ENCODE data around the gene MPC2. TPM values are rescaled to one million over a fixed set of nuclear protein-coding genes. Genes with fewer than 3 reads are reported as not detected.

MPC2 gene
- total RNA-seq, 1 experiment from 2014 or later, result 71.7 TPM

DNA sequence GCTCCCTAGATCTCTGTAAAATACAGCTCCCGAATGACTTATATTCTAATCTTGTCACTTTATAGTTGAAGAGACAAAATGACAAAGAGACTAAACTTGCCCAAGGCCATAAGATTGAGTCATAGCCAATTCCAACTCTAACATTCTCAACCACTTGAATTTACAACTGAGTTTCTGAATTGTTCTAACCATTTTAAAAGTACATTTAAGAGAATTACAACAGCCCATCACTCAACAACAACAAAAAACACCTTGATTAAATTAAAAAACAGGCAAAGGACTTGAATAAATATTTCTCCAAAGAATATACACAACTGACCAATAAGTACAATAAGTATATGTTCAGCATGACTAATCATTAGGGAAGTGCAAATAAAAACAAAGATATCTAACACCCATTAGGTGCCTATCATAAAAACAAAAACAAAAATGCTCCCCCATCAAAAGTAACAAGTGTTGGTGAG, 14.2 kb downstream of the MPC2 start:
- CTCF ChIA-PET, result no interaction called here
- no peak for DNase-seq (ENCODE audit: low read depth, low spot score)
- BruUV-seq (replicated peaks), result no TSS peak

DNA sequence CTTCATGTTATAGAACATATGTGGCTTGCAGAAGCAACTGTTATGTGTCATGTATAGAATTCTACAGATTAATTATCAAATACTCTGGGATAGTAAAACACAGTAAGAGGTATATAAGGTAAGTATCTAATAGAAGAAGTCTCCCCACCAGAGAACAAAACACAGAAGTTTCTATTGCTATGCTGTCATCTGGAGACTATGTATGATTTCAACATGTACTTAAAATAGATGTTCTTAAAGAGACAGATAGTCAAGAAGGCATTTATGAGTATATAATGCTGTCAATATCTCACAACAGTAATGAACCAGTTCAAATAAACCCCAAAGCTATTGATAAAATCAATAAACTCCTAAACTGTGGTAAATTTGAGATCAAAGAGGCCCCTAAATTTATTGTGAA, 14.8 kb downstream of the MPC2 start:
- ATAC-seq, result no peak
- Histone ChIP-seq H3K4me1 (ENCODE audit: control insufficient read depth, insufficient read depth, low read length) (peaks cover 15% of the 10 kb centered on the region), H3K4me3 (ENCODE audit: low read depth in 2 of 2, low read length in 2 of 2) (no peak overlapping the region), H3K9me3 (ENCODE audit: control insufficient read depth, insufficient read depth, low read depth, low read length) (no peaks in the 10 kb centered on the region), H3K27me3 (ENCODE audit: control insufficient read depth, insufficient read depth, low read length) (no peaks in the 10 kb centered on the region), H3K27ac (ENCODE audit: low read length) (no peak overlapping the region), H3K36me3 (ENCODE audit: control insufficient read depth, insufficient read depth, low read length) (no peaks in the 10 kb centered on the region; the same call in 1 of the 2 replicates)
- DNase-seq (ENCODE audit: low read depth, low spot score), result no peak
- ChIA-PET POLR2A (interaction anchor here (0.6 kb wide), 1 partner anchor 10 kb away, joined by 3 read pairs; no protein-coding TSS in a partner anchor), CTCF (no interaction called here)
- no TSS peak for BruUV-seq (replicated peaks)
- intact Hi-C loops (cut with micrococcal nuclease; ENCODE audit: unreplicated experiment) (no loop called here), in situ Hi-C loops (cut with HindIII; ENCODE audit: low pct_unique_long_range_greater_than_20kb, low sequenced_read_pairs) (no loop called here)
- TF ChIP-seq SIN3A (IDR thresholded peaks at IDR 0.05; ENCODE audit: borderline replicate concordance, insufficient read depth, low read depth, low read length) (no peak), CTCF (IDR thresholded peaks at IDR 0.05) (no peak), TCF7L2 (IDR thresholded peaks at IDR 0.05; ENCODE audit: low read depth, low read length) (no peak), POLR2AphosphoS5 (IDR thresholded peaks at IDR 0.05; ENCODE audit: low read depth, low read length) (no peak)
- TF ChIP-seq, protein P1, sequence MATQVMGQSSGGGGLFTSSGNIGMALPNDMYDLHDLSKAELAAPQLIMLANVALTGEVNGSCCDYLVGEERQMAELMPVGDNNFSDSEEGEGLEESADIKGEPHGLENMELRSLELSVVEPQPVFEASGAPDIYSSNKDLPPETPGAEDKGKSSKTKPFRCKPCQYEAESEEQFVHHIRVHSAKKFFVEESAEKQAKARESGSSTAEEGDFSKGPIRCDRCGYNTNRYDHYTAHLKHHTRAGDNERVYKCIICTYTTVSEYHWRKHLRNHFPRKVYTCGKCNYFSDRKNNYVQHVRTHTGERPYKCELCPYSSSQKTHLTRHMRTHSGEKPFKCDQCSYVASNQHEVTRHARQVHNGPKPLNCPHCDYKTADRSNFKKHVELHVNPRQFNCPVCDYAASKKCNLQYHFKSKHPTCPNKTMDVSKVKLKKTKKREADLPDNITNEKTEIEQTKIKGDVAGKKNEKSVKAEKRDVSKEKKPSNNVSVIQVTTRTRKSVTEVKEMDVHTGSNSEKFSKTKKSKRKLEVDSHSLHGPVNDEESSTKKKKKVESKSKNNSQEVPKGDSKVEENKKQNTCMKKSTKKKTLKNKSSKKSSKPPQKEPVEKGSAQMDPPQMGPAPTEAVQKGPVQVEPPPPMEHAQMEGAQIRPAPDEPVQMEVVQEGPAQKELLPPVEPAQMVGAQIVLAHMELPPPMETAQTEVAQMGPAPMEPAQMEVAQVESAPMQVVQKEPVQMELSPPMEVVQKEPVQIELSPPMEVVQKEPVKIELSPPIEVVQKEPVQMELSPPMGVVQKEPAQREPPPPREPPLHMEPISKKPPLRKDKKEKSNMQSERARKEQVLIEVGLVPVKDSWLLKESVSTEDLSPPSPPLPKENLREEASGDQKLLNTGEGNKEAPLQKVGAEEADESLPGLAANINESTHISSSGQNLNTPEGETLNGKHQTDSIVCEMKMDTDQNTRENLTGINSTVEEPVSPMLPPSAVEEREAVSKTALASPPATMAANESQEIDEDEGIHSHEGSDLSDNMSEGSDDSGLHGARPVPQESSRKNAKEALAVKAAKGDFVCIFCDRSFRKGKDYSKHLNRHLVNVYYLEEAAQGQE (IDR thresholded peaks at IDR 0.05; ENCODE audit: insufficient read depth in 1 of 2, low read depth in 2 of 2, low read length in 1 of 2), result no peak

More for the DNA sequence above, 14.2 kb downstream of the MPC2 start:
- no peaks in the 10 kb centered on the region for H3K27me3 ChIP-seq (ENCODE audit: control insufficient read depth, insufficient read depth, low read length)
- no peak for ATAC-seq
- H3K36me3 ChIP-seq (ENCODE audit: control insufficient read depth, insufficient read depth, low read length), result no peaks in the 10 kb centered on the region; the same call in 1 of the 2 replicates
- no peaks in the 10 kb centered on the region for H3K9me3 ChIP-seq (ENCODE audit: control insufficient read depth, insufficient read depth, low read depth, low read length)
- no peak overlapping the region for H3K27ac ChIP-seq (ENCODE audit: low read length)
- no peak overlapping the region for H3K4me3 ChIP-seq (ENCODE audit: low read depth in 2 of 2, low read length in 2 of 2)
- TF ChIP-seq POLR2AphosphoS5 (IDR thresholded peaks at IDR 0.05; ENCODE audit: low read depth, low read length) (no peak), CTCF (IDR thresholded peaks at IDR 0.05) (no peak), SIN3A (IDR thresholded peaks at IDR 0.05; ENCODE audit: borderline replicate concordance, insufficient read depth, low read depth, low read length) (no peak), TCF7L2 (IDR thresholded peaks at IDR 0.05; ENCODE audit: low read depth, low read length) (no peak)
- TF ChIP-seq, protein P1 (IDR thresholded peaks at IDR 0.05; ENCODE audit: insufficient read depth in 1 of 2, low read depth in 2 of 2, low read length in 1 of 2), result no peak
- POLR2A ChIA-PET, result no interaction called here
- intact Hi-C loops (cut with micrococcal nuclease; ENCODE audit: unreplicated experiment), result no loop called here
- peaks cover 21% of the 10 kb centered on the region for H3K4me1 ChIP-seq (ENCODE audit: control insufficient read depth, insufficient read depth, low read length)
- in situ Hi-C loops (cut with HindIII; ENCODE audit: low pct_unique_long_range_greater_than_20kb, low sequenced_read_pairs), result no loop called here

Measured in Panc1 (cell line).